Stomach (tissue), 9 donors: ENCODE measurements around the gene PPDPF. TPM values are rescaled to one million over a fixed set of nuclear protein-coding genes. Genes with fewer than 3 reads are reported as not detected.

ENCODE experiments used
- DNase-seq, 2 donors: peaks; one replicate each; pipeline versions ENCODE4 v3.0.0 to v3.0.0-alpha.2; 2013 to 2019
- H3K27ac ChIP-seq, 5 donors: fragments of 200-600 bp in 4 of 5; sonication (generic) in 4 of 5; one replicate each; pipeline ENCODE4 v1.5.1; 2013 to 2019; ENCODE audit warnings: mild to moderate bottlenecking in 1 of 5, moderate library complexity in 1 of 5
- H3K27me3 ChIP-seq, 3 donors: fragments of 200-600 bp; sonication (generic); one replicate each; pipeline ENCODE4 v1.5.1; 2017 to 2019; ENCODE audit warnings: mixed run types in 1 of 3
- H3K36me3 ChIP-seq, 4 donors: fragments of 200-600 bp; sonication (generic); 1 replicate in 3 of 4; 2 replicates in 1 of 4; pipeline ENCODE4 v1.5.1; 2016 to 2019
- H3K4me1 ChIP-seq, 4 donors: fragments of 200-600 bp; sonication (generic); one replicate each; pipeline ENCODE4 v1.5.1; 2016 to 2019
- H3K4me3 ChIP-seq, 4 donors: fragments of 200-600 bp; sonication (generic) in 3 of 4; one replicate each; pipeline ENCODE4 v1.5.1; 2016 to 2019; ENCODE audit warnings: mild to moderate bottlenecking in 1 of 4
- H3K9me3 ChIP-seq, 4 donors: fragments of 200-600 bp; sonication (generic); one replicate each; pipeline ENCODE4 v1.5.1; 2016 to 2019
- CTCF ChIP-seq, 7 experiments: fragments of 450-650 bp in 4 of 7; fragments of 200-600 bp in 3 of 7; sonication (generic) in 3 of 7; IDR thresholded peaks; one replicate each; pipeline ENCODE4 v1.5.1; 2016 to 2019; ENCODE audit warnings: antibody characterized with exemption in 7 of 7, control low read depth in 2 of 7, mild to moderate bottlenecking in 1 of 7
- EP300 ChIP-seq: sonication (generic); formaldehyde crosslinking; IDR thresholded peaks from one replicate; pipeline ENCODE4 v1.6.1; 2017; ENCODE audit warnings: antibody characterized with exemption
- POLR2A ChIP-seq, 4 donors: fragments of 450-650 bp; IDR thresholded peaks; one replicate each; pipeline ENCODE4 v1.6.1; 2016; ENCODE audit warnings: antibody characterized with exemption in 4 of 4, control low read depth in 2 of 4, mild to moderate bottlenecking in 1 of 4, moderate library complexity in 1 of 4
- POLR2AphosphoS5 ChIP-seq, 3 donors: sonication (generic); formaldehyde crosslinking; IDR thresholded peaks; one replicate each; pipeline ENCODE4 v1.6.1; 2016; ENCODE audit warnings: antibody characterized with exemption in 3 of 3
- WGBS, 5 donors: extraction: QIAGEN DNeasy Blood & Tissue Kit in 3 of 5; methylation state at CpG; one replicate each; pipeline versions ENCODE4 v1.1.5 to v1.1.7; 2013 to 2018; 5-methylcytosine and 5-hydroxymethylcytosine counted together
- intact Hi-C: fragments of 100-400 bp; cut with DNase I; formaldehyde crosslinking; loops from one replicate; pipeline ENCODE4 v1.15.1; 2023; ENCODE audit warnings: low total_unique reads
- polyA plus RNA-seq, 3 donors: library from polyadenylated mRNA; stranded (reverse); fragments of 200-250 nt; gene quantifications; one replicate each; pipeline ENCODE4 v1.2.3, GENCODE V29; 2013
- total RNA-seq, 5 donors: library from RNA; depleted of rRNA; stranded (reverse); fragments of >200 nt; gene quantifications; one replicate each; pipeline versions ENCODE4 v1.1.0 to v1.2.3, GENCODE V29; 2014 to 2016
- donor health status: healthy with polysubstance abuse.
- donor health status: Bipolar disorder and iron deficiency.
- donor health status: healthy.

PPDPF gene
- total and polyA plus RNA-seq, 8 donors = 1.8 to 756 (median 195) TPM

- Histone ChIP-seq H3K4me1 (no peaks in the 10 kb centered on the region), H3K27ac (no peak overlapping the region), H3K36me3 (peaks cover 60 to 78% (median 72%) of the 10 kb centered on the region in 4 donors), H3K4me3 (no peak overlapping the region), H3K9me3 (no peaks in the 10 kb centered on the region), H3K27me3 (no peaks in the 10 kb centered on the region)
- no peak for DNase-seq
- intact Hi-C loops = no loop called here
- TF ChIP-seq CTCF (IDR thresholded peaks at IDR 0.05) (no peak), POLR2AphosphoS5 (IDR thresholded peaks at IDR 0.05) (no peak), POLR2A (IDR thresholded peaks at IDR 0.05) (no peak), EP300 (no peak)
- WGBS, 5 donors = 96 to 99% (median 96%) methylated on average over 6 to 16 of the region's 16 CpGs
These were observed 39.8 kb downstream of the PPDPF start for GRCh38 chr20:63560333-63560805.

GRCh38 chr20:63560856-63561609, 40.5 kb downstream of the PPDPF start:
- 93 to 96% (median 94%) methylated on average over 3 to 26 of the region's 26 CpGs for WGBS, 5 donors
- no peak for TF ChIP-seq POLR2AphosphoS5 (IDR thresholded peaks at IDR 0.05)
- H3K36me3 ChIP-seq = peaks cover 66 to 84% (median 79%) of the 10 kb centered on the region in 4 donors
- H3K4me1 ChIP-seq = no peaks in the 10 kb centered on the region
- no peak overlapping the region for H3K27ac ChIP-seq
- no peaks in the 10 kb centered on the region for H3K9me3 ChIP-seq
- intact Hi-C loops = no loop called here
- no peak for DNase-seq
- no peaks in the 10 kb centered on the region for H3K27me3 ChIP-seq
- no peak overlapping the region for H3K4me3 ChIP-seq

- WGBS, 5 donors = 88 to 93% (median 92%) methylated on average over 24 to 36 of the region's 36 CpGs
- no peak for TF ChIP-seq POLR2AphosphoS5 (IDR thresholded peaks at IDR 0.05)
- no peak for TF ChIP-seq CTCF (IDR thresholded peaks at IDR 0.05)
- no peak for TF ChIP-seq EP300
- TF ChIP-seq POLR2A (IDR thresholded peaks at IDR 0.05) = no peak
- Histone ChIP-seq H3K4me3 (no peak overlapping the region), H3K27me3 (no peaks in the 10 kb centered on the region), H3K27ac (no peak overlapping the region), H3K9me3 (no peaks in the 10 kb centered on the region), H3K4me1 (no peaks in the 10 kb centered on the region), H3K36me3 (peaks cover 66 to 92% (median 87%) of the 10 kb centered on the region in 4 donors)
- no peak for DNase-seq
- intact Hi-C loops = no loop called here
These were observed 41.2 kb downstream of the PPDPF start for GRCh38 chr20:63561624-63562396.

GRCh38 chr20:63562461-63563224, 42.1 kb downstream of the PPDPF start:
- intact Hi-C loops = no loop called here
- TF ChIP-seq CTCF (IDR thresholded peaks at IDR 0.05) (no peak), EP300 (no peak), POLR2AphosphoS5 (IDR thresholded peaks at IDR 0.05) (no peak), POLR2A (IDR thresholded peaks at IDR 0.05) (no peak)
- H3K27me3 ChIP-seq = no peaks in the 10 kb centered on the region
- no peak overlapping the region for H3K4me3 ChIP-seq
- H3K36me3 ChIP-seq = peaks cover 66 to 98% (median 95%) of the 10 kb centered on the region in 4 donors
- no peaks in the 10 kb centered on the region for H3K4me1 ChIP-seq
- WGBS, 5 donors = 92 to 97% (median 94%) methylated on average over 12 to 54 of the region's 54 CpGs
- H3K9me3 ChIP-seq = no peaks in the 10 kb centered on the region
- no peak for DNase-seq
- no peak overlapping the region for H3K27ac ChIP-seq
